Progenitor cell of endocrine pancreas (in vitro differentiated cells): ENCODE results near the gene MAML3. TPM values are rescaled to one million over a fixed set of nuclear protein-coding genes. Genes with fewer than 3 reads are reported as not detected.
A peak's percentile ranks its signal among the peaks of the same experiment; 100 is the strongest.

Experiments used
- DNase-seq: peaks from one replicate; pipeline ENCODE4 v3.0.0; 2021; ENCODE audit warnings: low spot score; ENCODE audit not compliant: unreplicated experiment
- H3K27ac Mint-ChIP-seq: 2 replicates; pipeline ENCODE4 v1.8.0; 2021; ENCODE audit warnings: mild to moderate bottlenecking, moderate library complexity, mixed read lengths
- H3K27me3 Mint-ChIP-seq: 2 replicates; pipeline ENCODE4 v1.8.0; 2021; ENCODE audit warnings: mixed read lengths
- H3K36me3 Mint-ChIP-seq: 2 replicates; pipeline ENCODE4 v1.8.0; 2022; ENCODE audit warnings: mixed read lengths; ENCODE audit not compliant: insufficient read depth
- H3K4me1 Mint-ChIP-seq: 2 replicates; pipeline ENCODE4 v1.8.0; 2021; ENCODE audit warnings: low read depth, mixed read lengths
- H3K4me3 Mint-ChIP-seq: 2 replicates; pipeline ENCODE4 v1.8.0; 2021; ENCODE audit warnings: low read depth, mild to moderate bottlenecking, moderate library complexity, mixed read lengths
- H3K9me3 Mint-ChIP-seq: 2 replicates; pipeline ENCODE4 v1.8.0; 2021; ENCODE audit warnings: low read depth, mixed read lengths
- total RNA-seq: library from RNA; stranded (reverse); gene quantifications from 2 replicates; pipeline ENCODE4 v1.2.1, GENCODE V29; 2021
- TF ChIP-seq, protein P1 (sequence below): fragments of 200-600 bp; sonication (generic); IDR thresholded peaks from one replicate; pipeline ENCODE4 v1.5.0; 2021; ENCODE audit warnings: antibody characterized with exemption, mild to moderate bottlenecking; ENCODE audit not compliant: unreplicated experiment

MAML3 gene
- total RNA-seq, 1 donor from 2014 or later: 48.5 TPM

- Mint-ChIP-seq H3K9me3 (peaks cover 2% of the 10 kb centered on the region), H3K27ac (no peak overlapping the region), H3K4me3 (no peak overlapping the region), H3K4me1 (peaks cover 43% of the 10 kb centered on the region), H3K36me3 (peaks cover 10% of the 10 kb centered on the region), H3K27me3 (no peaks in the 10 kb centered on the region)
- no peak for DNase-seq
- TF ChIP-seq, protein P1, sequence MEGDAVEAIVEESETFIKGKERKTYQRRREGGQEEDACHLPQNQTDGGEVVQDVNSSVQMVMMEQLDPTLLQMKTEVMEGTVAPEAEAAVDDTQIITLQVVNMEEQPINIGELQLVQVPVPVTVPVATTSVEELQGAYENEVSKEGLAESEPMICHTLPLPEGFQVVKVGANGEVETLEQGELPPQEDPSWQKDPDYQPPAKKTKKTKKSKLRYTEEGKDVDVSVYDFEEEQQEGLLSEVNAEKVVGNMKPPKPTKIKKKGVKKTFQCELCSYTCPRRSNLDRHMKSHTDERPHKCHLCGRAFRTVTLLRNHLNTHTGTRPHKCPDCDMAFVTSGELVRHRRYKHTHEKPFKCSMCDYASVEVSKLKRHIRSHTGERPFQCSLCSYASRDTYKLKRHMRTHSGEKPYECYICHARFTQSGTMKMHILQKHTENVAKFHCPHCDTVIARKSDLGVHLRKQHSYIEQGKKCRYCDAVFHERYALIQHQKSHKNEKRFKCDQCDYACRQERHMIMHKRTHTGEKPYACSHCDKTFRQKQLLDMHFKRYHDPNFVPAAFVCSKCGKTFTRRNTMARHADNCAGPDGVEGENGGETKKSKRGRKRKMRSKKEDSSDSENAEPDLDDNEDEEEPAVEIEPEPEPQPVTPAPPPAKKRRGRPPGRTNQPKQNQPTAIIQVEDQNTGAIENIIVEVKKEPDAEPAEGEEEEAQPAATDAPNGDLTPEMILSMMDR: no peak
Observed at GRCh38 chr4:139905489-139905888, 248.5 kb downstream of the MAML3 start.

DNA sequence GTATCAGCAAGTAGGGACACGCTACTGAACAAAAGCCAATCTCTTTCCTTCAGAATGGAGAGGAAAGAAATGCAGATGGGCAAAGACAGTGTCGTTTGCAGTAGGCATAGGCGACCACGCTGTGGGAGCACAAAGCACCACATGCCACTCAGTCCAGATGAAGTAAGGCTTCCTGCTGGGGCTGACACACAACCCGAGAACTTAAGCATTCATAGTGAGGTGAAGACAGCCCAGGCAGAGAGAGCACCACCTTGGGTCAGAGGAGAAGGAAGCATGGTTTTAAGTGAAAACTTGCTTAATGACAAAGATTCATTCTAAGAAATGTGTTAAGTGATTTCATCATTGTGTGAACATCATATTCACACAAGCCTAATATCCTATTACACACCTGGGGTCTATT, 249.6 kb downstream of the MAML3 start:
- Mint-ChIP-seq H3K27me3 (no peaks in the 10 kb centered on the region), H3K4me3 (no peak overlapping the region), H3K36me3 (peaks cover 8% of the 10 kb centered on the region), H3K4me1 (peaks cover 43% of the 10 kb centered on the region), H3K27ac (no peak overlapping the region), H3K9me3 (peaks cover 2% of the 10 kb centered on the region)
- TF ChIP-seq, protein P1: no peak
- no peak for DNase-seq

DNA sequence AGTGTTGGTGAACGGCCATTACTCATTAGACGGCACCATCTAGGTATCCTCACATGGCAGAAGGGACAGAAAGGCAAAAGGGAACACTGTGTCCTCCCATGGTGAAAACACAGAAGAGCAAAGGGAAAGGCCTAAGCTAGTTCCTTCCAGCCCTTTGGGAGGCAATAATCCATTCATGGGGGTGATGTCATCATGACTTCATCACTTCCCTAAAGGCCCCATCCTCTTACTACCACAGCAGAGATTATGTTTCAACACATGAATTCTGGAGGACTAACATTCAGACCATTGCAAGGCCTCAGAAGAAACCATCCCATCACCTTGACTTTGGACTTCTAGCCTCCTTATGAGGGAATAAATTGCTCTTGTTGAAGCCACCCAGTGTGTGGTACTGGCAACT, 250.1 kb downstream of the MAML3 start:
- Mint-ChIP-seq H3K27me3 (no peaks in the 10 kb centered on the region), H3K27ac (no peak overlapping the region), H3K9me3 (peaks cover 2% of the 10 kb centered on the region), H3K36me3 (peaks cover 8% of the 10 kb centered on the region), H3K4me3 (no peak overlapping the region), H3K4me1 (peaks cover 39% of the 10 kb centered on the region)
- TF ChIP-seq, protein P1: no peak
- DNase-seq: no peak

DNA sequence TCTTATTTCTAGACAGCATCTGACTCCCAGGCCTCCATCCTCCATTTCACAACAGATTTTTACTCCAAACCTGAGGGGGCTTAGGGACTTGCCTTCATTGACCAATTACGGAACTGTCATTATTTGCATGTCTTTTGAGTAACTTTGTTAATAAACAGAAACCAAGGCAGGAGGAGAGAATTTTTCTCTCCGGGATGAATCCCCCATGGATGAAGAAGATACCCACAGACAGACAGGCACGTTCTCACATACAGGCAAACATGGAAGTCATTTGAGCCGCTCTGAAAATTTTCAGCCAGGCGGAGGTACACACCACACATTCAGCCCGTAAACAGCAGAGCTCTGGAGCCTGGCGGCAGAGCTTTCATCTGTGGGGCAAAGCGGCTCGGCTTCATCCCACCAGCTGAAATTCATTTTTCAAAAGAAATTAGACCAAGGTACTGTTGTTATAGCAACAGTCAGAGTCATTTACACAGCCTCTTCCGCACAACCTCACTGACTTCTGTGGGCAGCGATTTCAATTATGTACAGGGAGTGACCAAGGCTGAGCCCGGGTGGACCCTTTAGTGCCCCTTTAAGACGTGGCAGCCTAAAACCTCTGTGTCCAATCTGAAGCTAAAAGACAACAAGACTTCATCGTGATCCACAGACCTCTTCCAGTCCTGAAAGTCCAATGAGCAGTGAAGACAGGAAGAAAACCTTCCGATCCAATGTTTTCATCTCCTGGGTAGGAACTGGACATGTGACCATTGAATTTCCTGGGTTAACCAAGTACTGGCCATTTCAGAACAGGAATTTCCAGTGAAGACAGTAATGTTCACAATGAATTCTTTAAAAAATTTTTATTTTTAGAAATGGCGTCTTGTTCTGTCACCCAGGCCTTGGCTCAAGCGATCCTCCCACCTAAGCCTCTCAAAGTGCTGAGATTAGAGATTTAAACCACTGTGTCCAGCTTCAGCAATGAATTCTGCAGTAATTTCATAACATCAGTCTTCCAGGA, 251.4 kb downstream of the MAML3 start:
- Mint-ChIP-seq H3K4me1 (peaks cover 34% of the 10 kb centered on the region), H3K9me3 (peaks cover 2% of the 10 kb centered on the region), H3K4me3 (no peak overlapping the region), H3K27me3 (no peaks in the 10 kb centered on the region), H3K36me3 (peaks cover 8% of the 10 kb centered on the region), H3K27ac (peak overlapping the region; percentile 85)
- TF ChIP-seq, protein P1: no peak
- no peak for DNase-seq

- Mint-ChIP-seq H3K4me3 (no peak overlapping the region), H3K9me3 (peaks cover 2% of the 10 kb centered on the region), H3K4me1 (peaks cover 25% of the 10 kb centered on the region), H3K27ac (peak overlapping the region; percentile 85), H3K36me3 (peaks cover 8% of the 10 kb centered on the region), H3K27me3 (no peaks in the 10 kb centered on the region)
- DNase-seq: no peak
- TF ChIP-seq, protein P1: no peak
Observed at GRCh38 chr4:139901531-139902320, 252.3 kb downstream of the MAML3 start.
